GM18907 (cell line): Measurements from ENCODE around the gene MRPL21.

Source experiments
- ATAC-seq: cut with Tn5 transposase; IDR thresholded peaks from one replicate; pipeline ENCODE4 v1.9.1; 2021; ENCODE audit warnings: mild to moderate bottlenecking, moderate library complexity; ENCODE audit not compliant: unreplicated experiment

MRPL21 gene

GRCh38 chr11:68903288-68904247 is at the start of gene MRPL21, which contains the start of gene IGHMBP2:
Gene MRPL21, minus strand, starts transcription at chr11:68903832. Its CDS starts 22 bp downstream, at chr11:68903810.
Gene IGHMBP2, plus strand, starts transcription at chr11:68903891. Its CDS starts 62 bp downstream, at chr11:68903953.
- peak; percentile 78 for ATAC-seq

- ATAC-seq = no peak
Measured at GRCh38 chr11:68950762-68951161, 47.1 kb upstream of the MRPL21 start.

GRCh38 chr11:68950270-68950669 is 46.6 kb upstream of the MRPL21 start:
- ATAC-seq = no peak

GRCh38 chr11:68948935-68949334 is 45.3 kb upstream of the MRPL21 start:
- no peak for ATAC-seq

- ATAC-seq = no peak
Measured at GRCh38 chr11:68948496-68948895, 44.9 kb upstream of the MRPL21 start.

GRCh38 chr11:68947151-68947550 is 43.5 kb upstream of the MRPL21 start:
- ATAC-seq = no peak

GRCh38 chr11:68946416-68947090 is 42.9 kb upstream of the MRPL21 start:
- ATAC-seq = no peak

- no peak for ATAC-seq
Measured at GRCh38 chr11:68942751-68943271, 39.2 kb upstream of the MRPL21 start.

GRCh38 chr11:68942095-68942620 is 38.5 kb upstream of the MRPL21 start:
- ATAC-seq = no peak

- no peak for ATAC-seq
Measured at GRCh38 chr11:68941324-68942094, 37.9 kb upstream of the MRPL21 start.

GRCh38 chr11:68940651-68941323 is 37.2 kb upstream of the MRPL21 start:
- no peak for ATAC-seq

GRCh38 chr11:68939583-68940555 is 36.2 kb upstream of the MRPL21 start:
- ATAC-seq = no peak

GRCh38 chr11:68938816-68939582 is 35.4 kb upstream of the MRPL21 start:
- no peak for ATAC-seq

GRCh38 chr11:68938088-68938487 is 34.5 kb upstream of the MRPL21 start:
- ATAC-seq = no peak

GRCh38 chr11:68936676-68937620 is 33.3 kb upstream of the MRPL21 start:
- no peak for ATAC-seq

GRCh38 chr11:68936358-68936636 is 32.7 kb upstream of the MRPL21 start:
- no peak for ATAC-seq
